Measurements from ENCODE around the gene CDKAL1. TPM values are rescaled to one million over a fixed set of nuclear protein-coding genes. Genes with fewer than 3 reads are reported as not detected.

CDKAL1 gene
- total RNA-seq, 4 donors from 2014 or later: 11.8 to 21.4 (median 13.8) TPM

- DNase-seq (ENCODE audit: low spot score) (no peak), ATAC-seq (ENCODE audit: low FRiP score) (no peak)
- TF ChIP-seq CTCF (IDR thresholded peaks at IDR 0.05): no peak
Observed at GRCh38 chr6:21039926-21040325, 505.7 kb downstream of the CDKAL1 start.

- no peak for DNase-seq (ENCODE audit: low spot score)
- TF ChIP-seq CTCF (IDR thresholded peaks at IDR 0.05): no peak
- ATAC-seq (ENCODE audit: low FRiP score): peak; percentile 59
Observed at GRCh38 chr6:21045135-21045700, 511.0 kb downstream of the CDKAL1 start.

GRCh38 chr6:21046276-21046675 is 512.0 kb downstream of the CDKAL1 start:
- ATAC-seq (ENCODE audit: low FRiP score): no peak
- TF ChIP-seq CTCF (IDR thresholded peaks at IDR 0.05): no peak
- DNase-seq (ENCODE audit: low spot score): no peak

- no peak for DNase-seq (ENCODE audit: low spot score)
- no peak for TF ChIP-seq CTCF (IDR thresholded peaks at IDR 0.05)
- no peak for ATAC-seq (ENCODE audit: low FRiP score)
Observed at GRCh38 chr6:21048047-21048446, 513.8 kb downstream of the CDKAL1 start.

- DNase-seq (ENCODE audit: low spot score) (no peak), ATAC-seq (ENCODE audit: low FRiP score) (no peak)
- no peak for TF ChIP-seq CTCF (IDR thresholded peaks at IDR 0.05)
Observed at GRCh38 chr6:21049148-21049547, 514.9 kb downstream of the CDKAL1 start.

GRCh38 chr6:21049572-21049971 is 515.3 kb downstream of the CDKAL1 start:
- TF ChIP-seq CTCF (IDR thresholded peaks at IDR 0.05): no peak
- ATAC-seq (ENCODE audit: low FRiP score) (no peak), DNase-seq (ENCODE audit: low spot score) (no peak)

GRCh38 chr6:21050935-21051334 is 516.7 kb downstream of the CDKAL1 start:
- no peak for ATAC-seq (ENCODE audit: low FRiP score)
- DNase-seq (ENCODE audit: low spot score): no peak
- no peak for TF ChIP-seq CTCF (IDR thresholded peaks at IDR 0.05)

All from omental fat pad (tissue), 4 donors.